ENCODE results near the gene UBC.

DNA sequence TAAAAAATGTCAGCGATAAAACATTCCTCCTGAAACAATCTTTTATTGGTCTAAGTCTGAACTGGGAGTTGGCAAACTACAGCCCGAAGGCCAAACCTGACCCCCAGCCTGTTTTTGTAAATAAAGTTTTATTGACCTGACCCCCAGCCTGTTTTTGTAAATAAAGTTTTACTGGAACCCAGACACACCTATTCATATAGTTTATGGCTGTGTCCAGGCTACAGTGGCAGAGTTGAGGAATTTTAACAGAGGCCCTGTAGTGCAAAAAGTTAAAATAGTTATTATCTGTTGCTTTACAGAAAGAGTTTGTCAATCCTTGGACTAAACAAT lies 38.7 kb downstream of the UBC start:
- TF ChIP-seq EZH2 (IDR thresholded peaks at IDR 0.05), result no peak
- no peak for TF ChIP-seq POLR2AphosphoS5 (IDR thresholded peaks at IDR 0.05; ENCODE audit: borderline replicate concordance, low read depth, low read length)
- TF ChIP-seq FOXP2 (optimal IDR thresholded peaks at IDR 0.05; ENCODE audit: control extremely low read depth, extremely low read length, insufficient read depth), result no peak
